ENCODE data around the gene SFT2D3. TPM values are rescaled to one million over a fixed set of nuclear protein-coding genes. Genes with fewer than 3 reads are reported as not detected.

The SFT2D3 gene
- total RNA-seq, 2 donors from 2014 or later: 6.0 to 7.5 TPM

DNA sequence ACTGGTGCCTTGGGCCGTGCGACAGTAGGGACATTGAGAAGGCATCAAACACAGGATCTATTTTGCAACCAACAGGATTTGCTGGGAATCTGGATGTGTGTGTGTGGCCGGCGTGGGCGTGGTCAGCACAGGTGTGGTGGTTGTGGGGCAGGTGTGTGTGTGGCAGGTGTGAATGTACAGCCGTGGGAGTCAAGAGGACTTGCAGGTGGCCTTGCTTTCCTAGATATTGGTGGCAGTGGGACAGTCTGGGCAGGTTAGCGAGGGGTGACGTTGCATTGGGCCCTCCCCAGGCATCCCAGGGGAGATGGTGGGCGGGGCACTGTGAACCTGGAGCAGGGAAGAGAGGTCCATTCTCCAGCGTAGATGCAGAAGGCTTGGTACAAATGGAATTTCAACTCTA is 22.8 kb upstream of the SFT2D3 start:
- Histone ChIP-seq H3K27ac (no peak overlapping the region), H3K9me3 (no peaks in the 10 kb centered on the region), H3K36me3 (no peaks in the 10 kb centered on the region), H3K4me1 (no peaks in the 10 kb centered on the region), H3K9ac (ENCODE audit: low read depth in 2 of 2, low read length in 2 of 2) (no peak overlapping the region), H3K27me3 (peaks cover 24% of the 10 kb centered on the region), H3K4me3 (no peak overlapping the region)
- intact Hi-C loops (cut with DNase I): no loop called here
- no peak for DNase-seq
- TF ChIP-seq, protein P1, sequence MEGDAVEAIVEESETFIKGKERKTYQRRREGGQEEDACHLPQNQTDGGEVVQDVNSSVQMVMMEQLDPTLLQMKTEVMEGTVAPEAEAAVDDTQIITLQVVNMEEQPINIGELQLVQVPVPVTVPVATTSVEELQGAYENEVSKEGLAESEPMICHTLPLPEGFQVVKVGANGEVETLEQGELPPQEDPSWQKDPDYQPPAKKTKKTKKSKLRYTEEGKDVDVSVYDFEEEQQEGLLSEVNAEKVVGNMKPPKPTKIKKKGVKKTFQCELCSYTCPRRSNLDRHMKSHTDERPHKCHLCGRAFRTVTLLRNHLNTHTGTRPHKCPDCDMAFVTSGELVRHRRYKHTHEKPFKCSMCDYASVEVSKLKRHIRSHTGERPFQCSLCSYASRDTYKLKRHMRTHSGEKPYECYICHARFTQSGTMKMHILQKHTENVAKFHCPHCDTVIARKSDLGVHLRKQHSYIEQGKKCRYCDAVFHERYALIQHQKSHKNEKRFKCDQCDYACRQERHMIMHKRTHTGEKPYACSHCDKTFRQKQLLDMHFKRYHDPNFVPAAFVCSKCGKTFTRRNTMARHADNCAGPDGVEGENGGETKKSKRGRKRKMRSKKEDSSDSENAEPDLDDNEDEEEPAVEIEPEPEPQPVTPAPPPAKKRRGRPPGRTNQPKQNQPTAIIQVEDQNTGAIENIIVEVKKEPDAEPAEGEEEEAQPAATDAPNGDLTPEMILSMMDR (IDR thresholded peaks at IDR 0.05): no peak

DNA sequence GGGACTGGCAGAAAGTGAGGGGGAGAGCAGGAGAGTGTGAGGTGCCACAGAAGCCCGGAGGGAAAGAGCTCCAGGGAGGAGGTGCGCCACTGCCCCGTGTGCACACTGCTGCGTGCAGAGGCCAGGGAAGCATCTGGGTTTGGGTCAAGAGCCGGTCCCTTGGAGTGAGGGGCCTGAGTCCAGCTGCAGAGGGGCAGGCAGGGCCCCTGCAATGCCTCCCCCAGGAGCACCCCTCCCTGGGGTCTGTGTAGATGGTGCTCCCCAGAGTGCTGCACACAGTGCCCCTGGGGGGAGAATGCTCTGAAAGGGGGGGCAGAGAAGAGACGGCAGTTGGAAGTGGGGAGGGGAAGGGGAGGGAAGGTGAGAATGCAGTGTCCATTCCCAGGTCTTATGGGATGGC is 22.3 kb upstream of the SFT2D3 start:
- Histone ChIP-seq H3K27ac (no peak overlapping the region), H3K9me3 (no peaks in the 10 kb centered on the region), H3K36me3 (no peaks in the 10 kb centered on the region), H3K9ac (ENCODE audit: low read depth in 2 of 2, low read length in 2 of 2) (no peak overlapping the region), H3K4me3 (no peak overlapping the region), H3K4me1 (no peaks in the 10 kb centered on the region), H3K27me3 (peaks cover 24% of the 10 kb centered on the region)
- TF ChIP-seq, protein P1 (IDR thresholded peaks at IDR 0.05): no peak
- intact Hi-C loops (cut with DNase I): no loop called here
- DNase-seq: no peak

DNA sequence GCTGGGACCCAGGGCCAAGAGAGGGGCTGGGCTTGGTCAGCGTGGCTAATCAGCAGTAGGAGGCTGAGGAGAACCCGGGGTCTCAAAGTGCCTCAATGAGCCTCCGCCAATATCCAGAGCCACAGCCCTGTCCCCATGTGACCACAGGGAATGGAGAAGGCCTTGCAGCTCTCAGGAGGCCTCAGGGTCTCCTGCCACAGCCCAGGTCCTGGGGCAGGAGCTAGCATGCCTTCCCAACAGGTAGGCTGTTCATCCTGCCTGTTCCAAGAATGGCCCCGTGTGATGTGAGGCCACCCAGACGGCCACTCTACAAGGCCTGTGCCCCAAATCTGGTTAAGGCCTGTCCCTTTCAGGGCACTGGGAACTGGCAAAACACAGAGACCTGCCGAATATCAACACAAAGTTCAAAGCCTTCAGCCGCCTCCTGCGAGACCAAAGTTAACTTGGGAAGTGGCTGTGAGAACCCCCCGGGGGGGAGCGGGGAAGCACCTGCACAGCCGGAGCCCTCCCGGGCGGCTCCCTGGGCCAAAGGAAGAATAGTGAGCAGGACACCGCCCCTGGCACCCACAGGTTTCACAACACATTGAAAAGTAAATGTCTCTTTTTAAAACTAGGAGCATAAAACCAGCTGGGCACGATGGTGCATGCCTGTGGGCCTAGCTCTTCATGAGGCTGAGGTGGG is 21.5 kb upstream of the SFT2D3 start:
- DNase-seq: no peak
- TF ChIP-seq, protein P1 (IDR thresholded peaks at IDR 0.05): no peak
- no peak overlapping the region for H3K4me3 ChIP-seq
- intact Hi-C loops (cut with DNase I): no loop called here
- no peaks in the 10 kb centered on the region for H3K9me3 ChIP-seq
- H3K27me3 ChIP-seq: peaks cover 16% of the 10 kb centered on the region
- H3K27ac ChIP-seq: no peak overlapping the region
- no peak overlapping the region for H3K9ac ChIP-seq (ENCODE audit: low read depth in 2 of 2, low read length in 2 of 2)
- no peaks in the 10 kb centered on the region for H3K4me1 ChIP-seq
- H3K36me3 ChIP-seq: no peaks in the 10 kb centered on the region

DNA sequence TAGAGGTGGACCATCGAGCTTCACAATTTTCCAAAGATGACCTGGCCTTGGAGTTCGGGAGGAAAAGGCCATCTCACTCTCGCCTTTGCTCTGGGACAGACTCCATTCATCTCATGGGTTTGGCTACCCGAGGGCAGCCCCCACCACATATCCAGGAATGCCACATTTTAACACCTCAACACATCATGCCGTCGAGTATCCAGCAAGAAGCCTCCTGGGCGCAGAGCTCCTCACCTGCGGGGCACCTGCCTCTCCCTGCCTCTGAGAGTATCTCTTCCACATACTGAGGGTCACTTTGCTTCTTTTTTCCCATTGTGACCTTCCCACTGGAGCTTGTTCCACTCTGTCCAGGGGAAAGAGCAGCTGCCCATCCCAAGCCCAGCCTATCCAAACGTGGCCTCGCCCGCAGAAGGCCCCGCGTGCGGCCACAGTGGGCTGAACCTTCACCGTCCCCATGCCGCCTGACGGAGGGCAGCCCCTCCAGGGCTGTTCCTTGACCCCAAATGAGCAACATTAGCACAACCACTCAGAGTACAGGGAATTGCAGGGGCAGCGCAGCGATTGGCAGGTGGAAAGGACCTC is 20.5 kb upstream of the SFT2D3 start:
- TF ChIP-seq, protein P1 (IDR thresholded peaks at IDR 0.05): no peak
- Histone ChIP-seq H3K9me3 (no peaks in the 10 kb centered on the region), H3K27ac (no peak overlapping the region), H3K27me3 (peaks cover 8% of the 10 kb centered on the region), H3K4me1 (no peaks in the 10 kb centered on the region), H3K4me3 (no peak overlapping the region), H3K36me3 (no peaks in the 10 kb centered on the region), H3K9ac (ENCODE audit: low read depth in 2 of 2, low read length in 2 of 2) (no peak overlapping the region)
- DNase-seq: no peak
- intact Hi-C loops (cut with DNase I): no loop called here

DNA sequence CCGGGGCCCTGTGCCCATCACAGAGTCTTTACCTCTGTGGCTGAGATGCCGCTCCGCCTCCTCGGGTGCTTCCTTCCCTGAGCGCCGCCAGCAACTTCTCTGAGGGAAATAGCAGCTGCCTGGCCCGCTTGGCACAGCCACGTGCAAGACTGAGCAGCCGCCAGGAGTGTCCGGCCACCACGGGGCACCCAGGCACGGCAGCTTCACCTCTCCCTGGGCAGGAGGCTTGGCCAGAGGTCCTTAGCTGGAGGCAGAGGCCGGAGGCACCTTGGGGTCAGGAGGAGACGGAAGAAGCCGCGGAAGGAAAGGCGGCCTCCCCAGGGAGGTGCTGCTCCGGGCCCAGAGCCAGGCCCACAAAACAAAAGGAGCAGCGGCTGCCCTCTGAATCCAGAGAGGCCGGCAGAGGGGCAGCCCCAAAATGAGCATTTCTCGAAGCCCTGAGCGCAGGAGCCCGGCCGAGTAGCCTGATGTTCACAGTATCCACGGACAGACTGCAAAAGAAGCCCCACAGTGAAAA is 20.0 kb upstream of the SFT2D3 start:
- Histone ChIP-seq H3K9me3 (no peaks in the 10 kb centered on the region), H3K4me1 (no peaks in the 10 kb centered on the region), H3K27ac (no peak overlapping the region), H3K27me3 (peaks cover 4% of the 10 kb centered on the region), H3K36me3 (no peaks in the 10 kb centered on the region), H3K4me3 (no peak overlapping the region), H3K9ac (ENCODE audit: low read depth in 2 of 2, low read length in 2 of 2) (no peak overlapping the region)
- DNase-seq: no peak
- TF ChIP-seq, protein P1 (IDR thresholded peaks at IDR 0.05): no peak
- intact Hi-C loops (cut with DNase I): no loop called here
